OCI-M1 (cell line): ENCODE results near the gene DHRS1.

Experiments used
- DNase-seq: peaks from one replicate; lab custom pipeline; 2025; lab: John Stamatoyannopoulos, UW

DHRS1 gene

GRCh38 chr14:24263848-24264247 lies 35.7 kb downstream of the DHRS1 start:
- no peak for DNase-seq

DNA sequence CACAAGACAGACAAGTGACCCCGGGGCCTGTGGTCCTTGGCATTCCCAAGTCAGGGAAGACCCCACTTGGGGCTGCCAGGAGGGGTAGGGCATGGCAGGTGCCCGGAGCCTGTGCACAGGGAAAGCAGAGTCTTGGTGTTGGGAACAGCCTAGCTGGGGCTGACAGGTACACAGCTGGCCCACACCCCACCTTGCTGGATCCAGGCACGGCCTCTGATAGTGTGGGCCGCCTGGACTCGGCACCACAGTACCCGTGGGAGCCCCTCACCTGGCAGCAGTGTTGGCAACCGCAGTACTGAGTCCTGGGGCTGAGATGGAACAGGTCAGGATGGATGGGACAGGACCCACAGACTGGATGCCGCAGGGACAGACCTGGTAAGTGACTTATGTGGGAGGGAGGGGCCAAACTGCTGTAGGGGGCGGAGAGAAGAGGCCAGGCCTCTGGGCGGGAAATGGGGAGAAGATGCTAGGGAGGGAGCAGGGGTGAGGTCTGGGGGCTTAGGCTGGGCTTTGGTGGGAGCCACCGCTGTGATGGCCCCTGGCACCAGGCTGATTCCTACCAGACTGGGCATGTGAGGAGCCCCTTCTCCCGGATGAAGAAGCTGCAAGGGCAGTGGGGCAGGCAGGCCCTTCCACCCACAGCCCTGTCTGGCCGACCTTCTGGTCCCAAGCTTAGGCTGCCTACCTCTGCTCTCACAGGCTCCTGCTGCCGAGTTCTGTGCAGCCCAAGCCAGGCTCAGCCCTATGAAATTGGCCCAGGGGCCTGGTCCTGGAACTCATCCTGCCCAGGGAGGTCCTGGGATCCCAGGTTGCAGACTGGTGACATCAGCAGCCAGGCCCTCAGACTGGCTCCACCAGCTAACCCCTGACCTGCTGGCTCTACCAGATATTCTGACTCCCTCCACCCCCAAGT lies 36.5 kb downstream of the DHRS1 start, which contains the start of gene TGM1:
Gene TGM1 (minus strand): TSS at position 357 of the 913 bp plus-strand sequence. CDS start 825 bp downstream, outside the sequence.
- DNase-seq = no peak

GRCh38 chr14:24261969-24262327 lies 37.6 kb downstream of the DHRS1 start:
- DNase-seq = no peak

GRCh38 chr14:24261256-24261968 lies 38.2 kb downstream of the DHRS1 start:
- no peak for DNase-seq

GRCh38 chr14:24260780-24261157 lies 38.8 kb downstream of the DHRS1 start:
- DNase-seq = no peak

GRCh38 chr14:24260026-24260779 lies 39.4 kb downstream of the DHRS1 start:
- DNase-seq = no peak

DNA sequence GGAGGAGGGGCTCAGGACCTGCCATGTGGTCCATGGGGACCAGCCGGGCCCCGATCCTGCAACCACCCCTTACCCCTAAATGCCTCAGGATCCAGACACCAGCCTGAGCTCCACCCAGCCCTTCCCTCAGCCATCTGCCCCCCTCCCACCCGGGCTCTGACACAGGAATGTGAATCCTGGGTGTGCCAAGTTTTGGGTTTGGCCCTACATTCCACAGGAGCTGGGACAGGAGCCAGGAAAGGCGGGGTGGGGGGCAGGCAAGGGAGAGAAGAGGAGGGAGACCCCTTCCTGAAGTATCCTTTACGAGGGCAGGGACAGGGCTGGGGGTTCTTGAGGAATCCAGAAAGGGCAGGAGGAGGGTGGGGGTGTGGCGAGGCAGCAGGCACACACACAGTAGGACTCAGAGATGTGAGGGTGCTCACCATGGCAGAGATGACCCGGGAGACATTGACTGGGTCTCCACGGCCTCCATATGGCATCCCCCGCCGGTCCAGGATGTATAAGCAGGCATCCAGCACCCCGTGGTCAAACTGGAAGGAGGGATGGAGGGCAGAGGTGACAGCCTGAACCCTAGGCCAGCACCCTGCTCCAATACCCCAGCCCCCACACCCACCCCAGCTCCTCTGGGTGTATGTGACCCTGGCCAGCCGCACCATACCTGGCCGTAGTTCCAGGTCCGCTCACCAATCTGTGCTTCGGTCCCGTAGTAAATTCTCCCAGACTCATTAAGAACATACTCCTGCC lies 40.1 kb downstream of the DHRS1 start:
- no peak for DNase-seq

- DNase-seq = no peak
Measured at GRCh38 chr14:24258548-24259265, 40.9 kb downstream of the DHRS1 start.

DNA sequence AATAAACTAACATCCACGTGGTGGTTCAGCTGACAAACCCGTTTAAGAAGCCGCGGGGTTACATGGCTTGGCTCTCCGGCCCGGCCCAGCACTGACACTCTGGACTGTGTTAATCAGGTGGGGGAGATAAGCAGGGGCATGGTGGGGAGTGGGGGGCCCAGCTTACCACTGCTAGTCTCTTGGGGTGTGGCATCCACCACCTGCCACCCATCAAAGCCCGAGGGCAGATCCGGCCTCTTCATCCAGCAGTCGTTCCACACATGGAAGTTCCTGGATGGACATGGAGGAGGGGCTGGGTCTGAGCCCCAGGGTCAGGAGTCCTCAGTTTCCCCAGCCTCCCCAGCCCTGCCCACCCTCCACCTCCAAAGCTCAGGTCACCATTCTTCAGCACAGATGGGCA lies 41.5 kb downstream of the DHRS1 start:
- DNase-seq = no peak

GRCh38 chr14:24256960-24257359 lies 42.6 kb downstream of the DHRS1 start:
- DNase-seq = no peak

- peak; percentile 84 for DNase-seq
Measured at GRCh38 chr14:24255931-24256711, 43.5 kb downstream of the DHRS1 start.

DNA sequence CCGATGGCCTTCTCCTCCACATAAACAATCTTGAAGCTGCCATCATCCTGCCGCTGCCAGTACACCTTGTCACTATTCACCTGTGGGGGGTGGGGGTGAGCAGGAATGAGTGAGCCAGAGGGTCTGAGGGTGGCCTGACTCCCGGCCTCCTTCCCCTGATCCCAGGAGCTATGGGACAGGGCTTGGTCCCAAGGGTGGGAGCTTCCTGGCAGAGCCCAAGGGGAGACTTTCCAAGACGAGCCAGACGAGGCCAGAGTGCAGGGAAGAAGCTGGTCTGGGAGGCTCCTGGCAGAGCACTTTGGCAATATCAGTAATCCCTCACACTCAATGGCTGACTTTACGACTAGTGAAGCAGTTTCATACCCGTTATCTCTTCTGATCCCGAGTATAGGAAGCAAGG lies 44.1 kb downstream of the DHRS1 start:
- no peak for DNase-seq

DNA sequence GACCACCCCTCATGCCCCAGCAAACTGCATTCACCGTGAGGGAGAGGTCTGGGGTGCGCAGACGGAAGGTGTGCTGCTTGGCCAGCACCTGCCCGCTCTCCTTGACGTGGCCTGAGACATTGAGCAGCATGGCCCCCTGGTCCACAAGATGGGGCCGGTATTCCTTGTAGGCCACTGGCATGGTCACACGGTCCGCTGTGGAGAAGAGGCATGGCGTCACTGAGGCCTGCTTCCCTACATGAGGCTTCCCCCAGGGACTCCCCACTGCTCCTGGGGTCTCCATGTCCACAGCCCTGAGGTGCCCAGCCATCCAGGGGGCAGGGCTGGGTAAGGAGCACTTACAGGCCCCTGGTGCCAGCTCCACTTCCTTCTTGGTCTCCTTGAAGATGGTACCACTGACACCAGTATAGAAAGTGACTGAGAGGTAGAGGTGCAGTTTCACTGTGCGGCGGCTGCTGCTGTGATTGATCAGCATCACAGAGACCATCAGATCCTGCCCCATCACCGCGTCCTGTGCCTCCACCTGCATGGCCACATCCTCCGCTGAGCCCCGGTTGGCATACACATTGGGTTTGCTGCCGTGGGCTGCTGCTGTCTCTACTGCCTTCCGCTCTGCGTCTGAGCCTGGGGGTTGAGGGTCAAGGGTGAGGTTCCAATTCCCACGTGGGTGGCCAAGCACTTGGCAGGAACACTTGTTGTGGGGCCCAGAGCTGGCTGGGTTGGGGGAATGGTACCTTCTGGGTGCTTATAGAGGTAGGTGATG lies 44.8 kb downstream of the DHRS1 start:
- DNase-seq = no peak

- DNase-seq = no peak
Measured at GRCh38 chr14:24253936-24254335, 45.6 kb downstream of the DHRS1 start.

GRCh38 chr14:24252289-24253124 lies 47.1 kb downstream of the DHRS1 start:
- no peak for DNase-seq

DNA sequence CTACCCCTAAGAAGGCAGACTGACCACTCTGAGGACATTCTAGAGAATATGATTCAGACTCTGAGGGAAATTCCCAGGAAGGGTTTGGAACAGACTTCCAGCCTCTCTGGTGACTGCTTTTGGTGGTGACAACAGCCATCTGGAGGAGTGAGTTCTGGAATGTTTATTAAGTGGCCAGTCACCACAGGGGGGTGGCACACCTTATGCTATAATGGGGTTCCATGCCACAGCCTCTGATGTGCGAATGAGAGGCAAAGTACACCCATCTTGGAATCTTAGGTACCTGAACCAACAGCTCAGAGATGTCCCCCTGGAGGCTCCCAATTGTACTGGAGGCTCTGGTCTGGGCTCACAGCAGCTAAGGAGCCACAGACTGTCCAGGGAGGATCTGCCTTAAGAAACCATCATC lies 47.7 kb downstream of the DHRS1 start:
- DNase-seq = no peak

GRCh38 chr14:24250354-24250753 lies 49.2 kb downstream of the DHRS1 start:
- no peak for DNase-seq

DNA sequence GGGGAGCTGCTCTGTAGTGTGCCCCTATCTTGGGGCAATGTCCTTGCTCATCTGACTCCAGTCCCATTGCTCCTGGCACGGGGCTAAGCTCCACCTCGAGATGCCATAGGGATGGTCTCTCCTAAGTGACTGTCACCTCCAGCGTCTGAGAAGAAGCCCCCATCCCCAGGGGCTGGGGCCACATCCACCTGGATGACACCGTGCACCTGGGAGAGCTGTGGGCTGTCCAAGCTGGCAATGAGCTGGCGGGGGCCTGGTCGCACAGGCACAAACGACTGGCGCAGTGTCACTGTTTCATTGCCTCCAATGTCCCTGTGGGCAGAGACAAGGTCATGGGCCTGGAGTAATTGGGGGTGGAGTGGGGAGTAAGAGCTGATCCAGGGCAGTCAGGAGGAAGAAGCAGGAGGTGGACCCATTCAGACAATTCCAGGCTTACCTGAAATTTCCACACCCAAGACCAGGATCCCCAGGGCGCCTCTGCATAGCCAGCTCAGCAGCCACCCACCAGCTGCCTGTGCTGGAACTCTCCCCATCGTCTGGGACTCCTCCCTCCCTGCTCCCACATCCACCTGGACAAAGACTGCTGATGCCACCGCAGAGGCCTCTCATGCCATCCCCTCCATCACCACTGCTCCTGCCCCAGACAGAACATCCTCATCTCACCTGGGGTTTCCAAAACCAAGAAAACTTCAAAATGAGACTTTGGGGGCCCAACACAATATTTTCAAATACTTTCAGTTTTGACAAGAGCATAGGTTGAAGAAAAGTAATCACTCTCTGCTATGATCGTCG lies 50.2 kb downstream of the DHRS1 start:
- no peak for DNase-seq
